SK-N-SH treated with all-trans-retinoic acid at 6 μM for 48 hours (cell line): ENCODE measurements around the gene ZNF778.

ENCODE experiments used
- CREB5 ChIP-seq: fragments of 250-450 bp; sonication (Bioruptor Pico); IDR thresholded peaks from 2 replicates; pipeline ENCODE4 v1.5.1; 2020; ENCODE audit warnings: low read depth, mild to moderate bottlenecking, moderate library complexity
- GLIS3 ChIP-seq: fragments of 250-450 bp; sonication (Bioruptor Pico); IDR thresholded peaks from 2 replicates; pipeline ENCODE4 v1.5.0; 2020; ENCODE audit warnings: mild to moderate bottlenecking, moderate library complexity
- ZNF565 ChIP-seq: fragments of 450-650 bp; formaldehyde crosslinking; conservative IDR thresholded peaks from 2 replicates; pipeline ENCODE4 v1.5.0; 2020; ENCODE audit warnings: low read depth, mild to moderate bottlenecking, moderate library complexity
- ZNF8 ChIP-seq: fragments of 450-650 bp; formaldehyde crosslinking; IDR thresholded peaks from 2 replicates; pipeline ENCODE4 v1.5.0; 2020; ENCODE audit warnings: mild to moderate bottlenecking, moderate library complexity

- TF ChIP-seq ZNF8 (CRISPR knock-in tag) (no peak), CREB5 (no peak), ZNF565 (no peak), GLIS3 (CRISPR knock-in tag) (no peak)
Observed at GRCh38 chr16:89200124-89200849, 17.2 kb upstream of the ZNF778 start, which contains the start of gene SLC22A31.
